Activated CD4-positive, alpha-beta T cell treated with anti-CD3 and anti-CD28 coated beads for 36 hours (primary cell): Measurements from ENCODE around the gene U2AF2. TPM values are rescaled to one million over a fixed set of nuclear protein-coding genes. Genes with fewer than 3 reads are reported as not detected.

Experiments
- ATAC-seq: fragments of 200-7000 bp; cut with Tn5 transposase; one replicate; pipeline ENCODE4 v1.10.0; 2021; ENCODE audit warnings: mild to moderate bottlenecking, moderate library complexity
- CTCF ChIA-PET: fragments of 350-600 bp; sonication (Branson Sonifier 250); formaldehyde crosslinking; loops from one replicate; lab custom pipeline; 2021; ENCODE audit warnings: antibody characterized with exemption; lab: Charles Lee
- POLR2A ChIA-PET: fragments of 350-600 bp; sonication (Branson Sonifier 250); formaldehyde crosslinking; loops from one replicate; lab custom pipeline; 2021; ENCODE audit warnings: antibody characterized with exemption, inconsistent platforms; lab: Charles Lee
- DNase-seq: peaks from one replicate; pipeline ENCODE4 v3.0.0-alpha.2; 2020
- H3K27ac Mint-ChIP-seq: one replicate; pipeline ENCODE4 v1.8.0; 2021; ENCODE audit warnings: mixed read lengths
- H3K27me3 Mint-ChIP-seq: one replicate; pipeline ENCODE4 v1.8.0; 2021; ENCODE audit warnings: mixed read lengths
- H3K36me3 Mint-ChIP-seq: one replicate; pipeline ENCODE4 v1.8.0; 2021; ENCODE audit warnings: low read depth, mixed read lengths
- H3K4me1 Mint-ChIP-seq: one replicate; pipeline ENCODE4 v1.8.0; 2021; ENCODE audit warnings: mixed read lengths
- H3K4me3 Mint-ChIP-seq: one replicate; pipeline ENCODE4 v1.8.0; 2021; ENCODE audit warnings: mild to moderate bottlenecking, moderate library complexity, mixed read lengths
- H3K9me3 Mint-ChIP-seq: one replicate; pipeline ENCODE4 v1.8.0; 2021; ENCODE audit warnings: low read depth, mixed read lengths
- intact Hi-C, 2 experiments: fragments of 100-400 bp; cut with DNase I in 1 of 2; cut with micrococcal nuclease in 1 of 2; formaldehyde crosslinking; loops; one replicate each; pipeline versions ENCODE4 v1.14.2 to v1.15.1; 2022 to 2024; cut with DNase I, micrococcal nuclease
- total RNA-seq, 2 experiments: library from RNA; stranded (reverse); gene quantifications; one replicate each; pipeline ENCODE4 v1.2.3, GENCODE V29; 2021

U2AF2 gene
- total RNA-seq, 2 experiments from 2014 or later, result 252 to 292 TPM

DNA sequence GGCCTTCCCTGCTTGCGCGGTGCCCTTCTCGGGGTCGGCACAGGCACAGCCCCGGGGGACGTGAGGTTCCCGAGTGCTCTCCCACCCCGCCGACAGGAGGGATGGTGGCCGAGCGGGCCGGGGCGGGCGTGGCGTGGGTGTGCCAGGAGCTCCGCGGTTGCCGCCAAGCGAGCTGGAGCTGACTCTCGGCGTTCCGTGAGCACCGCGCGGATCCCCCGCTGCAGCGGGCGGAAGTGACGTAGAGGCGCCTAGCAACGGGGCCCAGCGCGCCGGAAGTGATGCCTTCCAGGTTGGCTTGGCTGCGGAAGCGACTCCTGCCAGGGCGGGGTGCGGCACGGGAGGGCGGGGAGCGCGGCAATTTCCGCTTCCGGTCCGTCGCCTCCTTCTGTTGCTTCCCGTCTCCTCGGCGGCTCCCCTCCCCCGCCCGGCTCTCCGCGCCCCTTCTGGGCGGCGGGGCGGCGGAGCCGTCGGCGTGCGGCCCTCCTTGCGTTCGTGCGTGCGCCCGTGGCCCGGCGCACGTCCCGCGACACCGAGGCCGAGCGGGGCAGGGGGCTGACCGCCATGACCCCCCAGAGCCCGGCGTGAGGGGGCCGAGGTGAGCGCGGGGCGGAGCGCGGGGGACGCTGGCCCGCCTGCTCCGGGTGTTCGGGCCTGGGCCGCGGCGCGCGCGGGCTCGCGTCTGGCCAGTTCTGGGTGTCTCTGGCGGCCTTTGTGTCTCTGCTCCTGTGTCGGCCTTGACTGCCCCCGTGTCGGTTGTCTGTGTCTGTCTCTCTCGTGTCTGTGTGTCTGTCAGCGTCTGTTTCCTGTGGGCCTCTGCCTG lies 20.2 kb downstream of the U2AF2 start, which contains the start of gene EPN1:
TSS of gene EPN1 (plus strand) at position 386 of the 820 bp plus-strand sequence. CDS start 3,402 bp downstream, outside the sequence.
- POLR2A ChIA-PET, result no interaction called here
- Mint-ChIP-seq H3K4me3 (peak within 1 kb of the TSS; percentile 95), H3K9me3 (no peaks in the 10 kb centered on the region), H3K36me3 (peaks cover 59% of the 10 kb centered on the region), H3K27me3 (no peaks in the 10 kb centered on the region), H3K27ac (peak within 1 kb of the TSS; percentile 96), H3K4me1 (peaks cover 63% of the 10 kb centered on the region)
- intact Hi-C loops, result loop anchor here (1.0 to 2.0 kb wide), 11 partner anchors 20 to 640 kb away; partner anchors contain the start of genes U2AF2 (in 2 of the 2), FIZ1 (in 1 of the 2), PPP1R12C (in 1 of the 2) and RPL28 (in 1 of the 2)
- CTCF ChIA-PET, result interaction anchor here (1.8 kb wide), 1 partner anchor 42 kb away, joined by 5 read pairs; no protein-coding TSS in a partner anchor
- ATAC-seq (peak; percentile 91), DNase-seq (peak; percentile 99)

DNA sequence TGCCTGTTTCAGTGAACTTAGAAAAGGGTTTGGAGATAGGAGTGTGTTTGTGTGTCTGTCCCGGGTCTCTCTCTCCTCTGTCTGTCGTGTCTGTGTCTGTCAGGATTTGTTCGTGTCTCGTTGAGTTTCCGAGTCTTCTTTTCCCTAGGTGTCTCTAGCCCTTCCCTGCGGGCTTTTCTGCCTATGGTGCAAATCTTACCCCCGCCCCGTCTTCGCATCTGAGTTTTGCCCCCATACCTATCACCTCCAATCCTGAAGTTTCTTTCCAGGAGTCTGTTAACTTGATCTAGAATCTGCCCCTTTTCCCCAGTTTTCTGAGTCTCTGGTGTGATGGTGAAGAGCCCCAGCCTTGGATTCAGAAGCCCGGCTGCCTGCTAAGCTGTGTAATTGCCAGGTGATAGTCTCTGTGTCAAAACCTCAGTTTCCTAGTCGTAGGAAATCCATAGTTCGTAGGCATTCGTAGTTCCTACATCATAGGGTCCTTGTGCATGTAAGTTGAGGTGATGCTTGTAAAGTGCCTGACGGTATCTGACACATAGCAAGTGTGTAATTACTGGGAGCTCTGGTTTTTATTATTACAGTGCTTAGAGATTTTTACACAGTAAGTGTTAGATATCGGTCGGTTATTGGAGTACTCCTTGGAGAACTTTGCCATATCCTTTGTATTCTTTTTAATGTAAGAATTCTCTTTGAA lies 21.0 kb downstream of the U2AF2 start:
- peak overlapping the region; percentile 95 for H3K4me3 Mint-ChIP-seq
- POLR2A ChIA-PET, result interaction anchor here (1.2 kb wide), 1 partner anchor 19 kb away, joined by 5 read pairs; no protein-coding TSS in a partner anchor
- CTCF ChIA-PET, result interaction anchor here (0.7 to 1.8 kb wide), 3 partner anchors 21 to 43 kb away, joined by 3 to 5 read pairs (median 3); no protein-coding TSS in a partner anchor

DNA sequence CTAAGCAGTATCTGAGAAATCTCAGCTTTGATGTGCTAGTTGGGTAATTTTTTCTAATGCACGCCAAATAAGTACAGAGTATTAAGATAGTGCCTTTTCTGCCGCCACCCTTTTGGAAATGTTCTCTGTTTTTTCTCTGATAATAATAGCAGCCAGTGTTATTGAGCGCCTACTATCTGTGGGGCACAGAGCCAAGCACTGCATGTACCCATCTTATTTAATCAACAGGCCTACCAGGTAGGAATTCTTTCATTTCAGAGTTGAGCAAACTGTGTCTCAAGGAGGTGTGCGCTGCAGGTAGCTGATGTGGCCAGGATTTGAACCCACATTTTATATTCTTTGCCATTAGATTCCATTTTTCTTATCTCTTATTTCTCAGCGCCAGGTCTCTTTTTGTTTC lies 21.5 kb downstream of the U2AF2 start:
- ATAC-seq, result no peak
- H3K27ac Mint-ChIP-seq, result peak overlapping the region; percentile 83
- peaks cover 57% of the 10 kb centered on the region for H3K4me1 Mint-ChIP-seq
- CTCF ChIA-PET, result interaction anchor here (0.7 to 1.8 kb wide), 3 partner anchors 22 to 44 kb away, joined by 3 to 5 read pairs (median 3); no protein-coding TSS in a partner anchor
- no peaks in the 10 kb centered on the region for H3K9me3 Mint-ChIP-seq
- H3K36me3 Mint-ChIP-seq, result peaks cover 55% of the 10 kb centered on the region
- intact Hi-C loops, result no loop called here
- H3K4me3 Mint-ChIP-seq, result peak overlapping the region; percentile 95
- DNase-seq, result no peak
- H3K27me3 Mint-ChIP-seq, result no peaks in the 10 kb centered on the region
- POLR2A ChIA-PET, result interaction anchor here (1.2 kb wide), 1 partner anchor 19 kb away, joined by 5 read pairs; no protein-coding TSS in a partner anchor

More for the DNA sequence above, 21.0 kb downstream of the U2AF2 start:
- H3K36me3 Mint-ChIP-seq, result peaks cover 56% of the 10 kb centered on the region
- no peaks in the 10 kb centered on the region for H3K27me3 Mint-ChIP-seq
- peaks cover 61% of the 10 kb centered on the region for H3K4me1 Mint-ChIP-seq
- H3K9me3 Mint-ChIP-seq, result no peaks in the 10 kb centered on the region
- intact Hi-C loops, result loop anchor here (1.0 to 2.0 kb wide), 11 partner anchors 21 to 639 kb away; partner anchors contain the start of genes U2AF2 (in 2 of the 2), FIZ1 (in 1 of the 2), PPP1R12C (in 1 of the 2) and RPL28 (in 1 of the 2)
- peak overlapping the region; percentile 96 for H3K27ac Mint-ChIP-seq
- DNase-seq (no peak), ATAC-seq (no peak)

- DNase-seq (peak; percentile 20), ATAC-seq (no peak)
- no peaks in the 10 kb centered on the region for H3K9me3 Mint-ChIP-seq
- peaks cover 55% of the 10 kb centered on the region for H3K4me1 Mint-ChIP-seq
- ChIA-PET CTCF (interaction anchor here (0.6 to 1.8 kb wide), 3 partner anchors 30 to 561 kb away, joined by 3 to 5 read pairs (median 3); no protein-coding TSS in a partner anchor), POLR2A (interaction anchor here (1.2 kb wide), 1 partner anchor 20 kb away, joined by 5 read pairs; no protein-coding TSS in a partner anchor)
- H3K27me3 Mint-ChIP-seq, result no peaks in the 10 kb centered on the region
- H3K36me3 Mint-ChIP-seq, result peaks cover 52% of the 10 kb centered on the region
- H3K4me3 Mint-ChIP-seq, result peak overlapping the region; percentile 95
- intact Hi-C loops, result no loop called here
- H3K27ac Mint-ChIP-seq, result peak overlapping the region; percentile 83
Measured at GRCh38 chr19:55676889-55677505, 22.2 kb downstream of the U2AF2 start.

DNA sequence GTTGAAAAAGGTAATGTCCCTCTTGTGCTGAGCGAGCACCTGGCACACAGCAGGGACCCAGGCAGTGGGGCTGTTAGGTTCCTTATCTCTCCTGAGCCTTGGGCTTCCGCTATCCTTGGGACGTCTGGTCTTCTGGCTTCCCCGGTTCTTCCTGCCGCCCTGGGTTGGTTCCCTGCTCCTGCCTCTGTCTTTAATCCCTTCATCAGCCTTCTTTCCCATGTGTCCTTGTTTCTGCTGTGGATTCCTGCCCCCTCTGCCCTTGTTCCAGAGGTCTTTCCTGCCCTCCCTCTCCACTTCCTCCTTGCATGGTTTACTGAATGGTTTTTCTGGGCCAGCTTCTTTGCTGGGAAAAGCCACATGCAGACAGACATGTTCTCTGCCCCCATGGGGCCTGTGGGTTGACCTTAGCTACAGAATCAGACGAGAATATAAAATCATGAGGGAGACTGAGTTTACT lies 22.8 kb downstream of the U2AF2 start:
- ChIA-PET CTCF (no interaction called here), POLR2A (no interaction called here)
- Mint-ChIP-seq H3K27ac (peak overlapping the region; percentile 59), H3K36me3 (peaks cover 49% of the 10 kb centered on the region), H3K27me3 (no peaks in the 10 kb centered on the region), H3K4me1 (peaks cover 53% of the 10 kb centered on the region), H3K9me3 (no peaks in the 10 kb centered on the region), H3K4me3 (no peak overlapping the region)
- ATAC-seq (no peak), DNase-seq (no peak)
- intact Hi-C loops, result no loop called here

- DNase-seq, result no peak
- ChIA-PET CTCF (no interaction called here), POLR2A (no interaction called here)
- Mint-ChIP-seq H3K4me3 (no peak overlapping the region), H3K36me3 (peaks cover 50% of the 10 kb centered on the region), H3K9me3 (no peaks in the 10 kb centered on the region), H3K27ac (peak overlapping the region; percentile 60), H3K27me3 (no peaks in the 10 kb centered on the region), H3K4me1 (peaks cover 52% of the 10 kb centered on the region)
- ATAC-seq, result no peak
- intact Hi-C loops, result no loop called here
Measured at GRCh38 chr19:55678121-55678671, 23.4 kb downstream of the U2AF2 start.

DNA sequence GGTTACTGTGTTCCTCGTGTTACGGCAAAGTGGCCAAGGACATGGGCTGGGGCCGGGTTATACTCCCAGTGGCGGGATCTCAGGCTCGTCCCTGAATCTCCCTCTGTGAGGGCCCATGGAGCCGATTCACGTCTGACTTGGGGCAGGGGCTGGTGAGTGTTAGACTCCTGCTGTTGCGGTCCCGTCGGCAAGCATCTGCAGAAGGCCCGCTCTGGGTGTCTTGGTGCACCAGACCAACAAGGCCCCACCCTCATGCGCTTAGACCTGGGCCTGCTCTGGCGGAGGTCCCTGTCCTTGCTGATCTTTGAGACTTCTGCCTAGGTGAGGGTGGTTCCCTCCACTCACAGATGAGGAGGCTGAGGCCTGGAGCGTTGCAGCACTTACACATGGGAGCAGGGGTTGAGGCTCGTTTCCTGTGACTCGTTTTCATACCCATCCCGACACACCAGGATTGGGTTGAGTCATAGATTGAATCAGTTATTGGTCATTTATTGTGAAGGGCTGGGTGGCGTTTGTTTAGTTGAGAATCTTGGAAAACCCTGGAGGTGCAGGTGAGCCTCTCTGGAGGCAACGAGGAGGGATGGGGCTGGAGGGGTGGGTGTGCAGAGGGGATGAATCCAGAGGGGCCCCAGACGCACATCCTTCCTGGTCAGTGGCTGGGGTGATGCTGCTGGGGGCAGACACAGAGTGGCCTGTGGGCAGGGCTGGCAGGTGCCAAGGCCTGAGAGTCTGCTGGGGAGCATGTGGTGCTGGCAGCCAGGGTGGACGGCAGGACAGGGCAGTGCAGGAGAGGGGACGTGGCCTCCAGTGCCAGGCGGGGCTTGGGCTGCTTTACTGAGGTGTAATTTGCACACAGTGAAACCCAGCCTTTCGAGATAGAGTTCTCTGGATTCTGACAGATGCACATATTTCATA lies 24.8 kb downstream of the U2AF2 start:
- intact Hi-C loops, result no loop called here
- H3K4me1 Mint-ChIP-seq, result peaks cover 46% of the 10 kb centered on the region
- H3K27ac Mint-ChIP-seq, result peak overlapping the region; percentile 78
- CTCF ChIA-PET, result no interaction called here
- ATAC-seq (peak; percentile 11), DNase-seq (peak; percentile 43)
- no peak overlapping the region for H3K4me3 Mint-ChIP-seq
- peaks cover 47% of the 10 kb centered on the region for H3K36me3 Mint-ChIP-seq
- no peaks in the 10 kb centered on the region for H3K27me3 Mint-ChIP-seq
- no peaks in the 10 kb centered on the region for H3K9me3 Mint-ChIP-seq
- POLR2A ChIA-PET, result no interaction called here

DNA sequence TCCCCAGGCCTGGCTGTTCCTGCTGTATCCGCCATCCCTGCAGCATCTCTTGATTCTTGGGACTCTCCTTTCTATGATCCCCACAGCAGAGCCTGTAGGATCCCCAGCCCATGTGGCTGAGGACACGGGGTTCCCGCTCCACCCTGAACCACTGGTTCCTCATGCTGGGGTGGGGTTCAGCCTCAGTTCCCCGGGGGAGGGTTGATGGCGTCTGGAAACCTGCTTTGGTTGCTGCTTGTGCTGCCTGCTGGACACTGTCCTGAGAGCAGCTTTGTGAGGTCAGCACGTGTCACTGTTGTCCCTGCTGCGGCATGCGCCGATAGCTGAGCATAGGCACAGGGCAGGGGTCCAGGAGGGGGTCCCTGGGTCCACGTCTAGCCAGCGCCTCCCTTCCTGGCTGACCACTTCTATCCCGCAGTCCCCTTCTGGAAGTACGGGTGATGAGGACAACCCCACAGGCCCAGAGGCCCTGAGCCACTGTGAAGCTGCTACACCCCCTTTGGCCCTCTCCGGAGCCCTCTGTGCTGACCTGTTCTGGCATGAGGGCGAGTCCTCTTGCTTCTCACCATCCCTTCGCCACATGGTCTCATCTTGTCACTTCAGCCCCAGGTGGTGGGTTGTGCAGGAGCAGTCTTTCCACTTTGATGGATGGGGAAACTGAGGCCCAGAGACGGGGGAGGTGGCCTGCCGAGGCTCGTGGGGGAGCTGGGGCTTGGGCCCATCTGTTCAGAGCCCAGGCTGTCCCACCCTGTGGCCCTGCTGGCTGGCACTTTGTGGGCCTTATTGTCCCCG lies 25.7 kb downstream of the U2AF2 start:
- H3K4me1 Mint-ChIP-seq, result peaks cover 46% of the 10 kb centered on the region
- H3K27ac Mint-ChIP-seq, result no peak overlapping the region
- ChIA-PET CTCF (no interaction called here), POLR2A (no interaction called here)
- peaks cover 48% of the 10 kb centered on the region for H3K36me3 Mint-ChIP-seq
- H3K9me3 Mint-ChIP-seq, result no peaks in the 10 kb centered on the region
- intact Hi-C loops, result no loop called here
- H3K27me3 Mint-ChIP-seq, result no peaks in the 10 kb centered on the region
- H3K4me3 Mint-ChIP-seq, result no peak overlapping the region
- DNase-seq (no peak), ATAC-seq (no peak)
